Keratinocyte (primary cell): ENCODE data around the gene CFL1. TPM values are rescaled to one million over a fixed set of nuclear protein-coding genes. Genes with fewer than 3 reads are reported as not detected.

Experiments
- DNase-seq: peaks from one replicate; pipeline ENCODE4 v3.0.0-alpha.2; 2011; ENCODE audit warnings: low read depth, missing footprints, low spot score
- FAIRE-seq: peaks from 2 replicates; lab custom pipeline; 2011; peaks lifted over from hg19 to GRCh38; lab: Jason Lieb, UNC
- H2AFZ ChIP-seq: 2 replicates; pipeline ENCODE4 v1.6.0; 2012; ENCODE audit warnings: low read length, control low read depth, inconsistent platforms; ENCODE audit not compliant: control insufficient read depth
- H3K27ac ChIP-seq: 2 replicates; pipeline ENCODE4 v1.5.1; 2011; ENCODE audit warnings: low read length; ENCODE audit not compliant: control insufficient read depth, insufficient read depth
- H3K27me3 ChIP-seq: 3 replicates; pipeline ENCODE4 v1.6.0; 2011; ENCODE audit warnings: low read length; ENCODE audit not compliant: control insufficient read depth, insufficient read depth; ENCODE audit errors: extremely low read depth
- H3K36me3 ChIP-seq, 2 experiments: 2 replicates in 1 of 2; 3 replicates in 1 of 2; pipeline ENCODE4 v1.5.1; 2011; ENCODE audit warnings: low read length in 2 of 2, mild to moderate bottlenecking in 1 of 2; ENCODE audit not compliant: control insufficient read depth in 2 of 2, insufficient read depth in 2 of 2; ENCODE audit errors: extremely low read depth in 1 of 2
- H3K4me1 ChIP-seq: 3 replicates; pipeline ENCODE4 v1.5.1; 2011; ENCODE audit warnings: low read length; ENCODE audit not compliant: control insufficient read depth, insufficient read depth; ENCODE audit errors: extremely low read depth
- H3K4me2 ChIP-seq: 3 replicates; pipeline ENCODE4 v1.6.0; 2011; ENCODE audit warnings: low read depth, low read length; ENCODE audit not compliant: control insufficient read depth, insufficient read depth; ENCODE audit errors: extremely low read depth
- H3K4me3 ChIP-seq, 3 experiments: fragments of 200-600 bp in 1 of 3; sonication (generic) in 1 of 3; 2 replicates in 2 of 3; 3 replicates in 1 of 3; pipeline ENCODE4 v1.5.1; 2011 to 2016; ENCODE audit warnings: low read length in 3 of 3, mild to moderate bottlenecking in 3 of 3, control low read depth in 2 of 3, inconsistent platforms in 1 of 3, low read depth in 1 of 3, mixed read lengths in 1 of 3, mixed run types in 1 of 3, moderate library complexity in 1 of 3; ENCODE audit not compliant: control insufficient read depth in 2 of 3, insufficient read depth in 2 of 3; ENCODE audit errors: extremely low read depth in 1 of 3
- H3K79me2 ChIP-seq: 2 replicates; pipeline ENCODE4 v1.6.0; 2012; ENCODE audit warnings: low read length; ENCODE audit not compliant: control insufficient read depth, insufficient read depth
- H3K9ac ChIP-seq: 3 replicates; pipeline ENCODE4 v1.6.0; 2011; ENCODE audit warnings: low read length; ENCODE audit not compliant: control insufficient read depth, insufficient read depth; ENCODE audit errors: extremely low read depth
- H3K9me1 ChIP-seq: 3 replicates; pipeline ENCODE4 v1.6.0; 2011; ENCODE audit warnings: low read length; ENCODE audit not compliant: control insufficient read depth, insufficient read depth; ENCODE audit errors: extremely low read depth
- H3K9me3 ChIP-seq: 2 replicates; pipeline ENCODE4 v1.5.1; 2012; ENCODE audit warnings: low read depth, low read length; ENCODE audit not compliant: control insufficient read depth
- H4K20me1 ChIP-seq: 3 replicates; pipeline ENCODE4 v1.6.0; 2011; ENCODE audit warnings: low read length; ENCODE audit not compliant: control insufficient read depth, insufficient read depth; ENCODE audit errors: extremely low read depth
- CTCF ChIP-seq, 3 experiments: IDR thresholded peaks in 1 of 3; conservative IDR thresholded peaks in 1 of 3; optimal IDR thresholded peaks in 1 of 3; 2 replicates in 2 of 3; 3 replicates in 1 of 3; pipeline versions ENCODE3 to v1.5.1; 2011; ENCODE audit warnings: low read length in 3 of 3, mild to moderate bottlenecking in 3 of 3, moderate library complexity in 2 of 3, control low read depth in 1 of 3, inconsistent platforms in 1 of 3; ENCODE audit not compliant: insufficient read depth in 2 of 3; ENCODE audit errors: extremely low read depth in 1 of 3
- EZH2 ChIP-seq: IDR thresholded peaks from one replicate; pipeline ENCODE4 v1.6.1; 2012; ENCODE audit warnings: inconsistent platforms, mild to moderate bottlenecking, low read length, moderate library complexity
- dilution Hi-C: fragments of 300-500 bp; cut with MboI; formaldehyde crosslinking; loops from one replicate; pipeline ENCODE4 v1.7.0; 2020; ENCODE audit warnings: low sequenced_read_pairs; ENCODE audit not compliant: extremely low pct_ligation_motif_present
- polyA plus RNA-seq, 5 experiments: library from polyadenylated mRNA; depleted of rRNA in 3 of 5; stranded (reverse) in 3 of 5; stranded (forward) in 1 of 5; unstranded in 1 of 5; fragments of >200 nt; gene quantifications; 1 replicate in 1 of 5; 2 replicates in 3 of 5; 3 replicates in 1 of 5; pipeline versions ENCODE4 v1.2.1 to v1.2.3, GENCODE V29; 2011 to 2012; ENCODE audit warnings: missing spikeins in 2 of 5, low read depth in 1 of 5, low replicate concordance in 1 of 5

CFL1 gene
- polyA plus RNA-seq, 1 donor (not counting 4 experiments of a cell fraction or from before 2014, with no cell fraction given) = 1,236 TPM

GRCh38 chr11:65867284-65868071 lies 9.5 kb upstream of the CFL1 start:
- dilution Hi-C loops = no loop called here
- H3K9ac ChIP-seq = no peak overlapping the region
- H3K4me2 ChIP-seq = no peak overlapping the region
- H3K4me3 ChIP-seq = no peak overlapping the region
- no peak overlapping the region for H2AFZ ChIP-seq
- H3K27me3 ChIP-seq = no peaks in the 10 kb centered on the region
- H3K9me3 ChIP-seq = no peaks in the 10 kb centered on the region
- peaks cover 11% of the 10 kb centered on the region for H3K79me2 ChIP-seq
- no peak for TF ChIP-seq EZH2
- no peak for TF ChIP-seq CTCF (optimal IDR thresholded peaks at IDR 0.05 in 1 of 3, IDR thresholded peaks at IDR 0.05 in 1 of 3, conservative IDR thresholded peaks at IDR 0.05 in 1 of 3; ENCODE audit: extremely low read depth in 1 of 3, insufficient read depth in 2 of 3, low read length in 3 of 3)
- H3K36me3 ChIP-seq = peaks cover 32 to 41% of the 10 kb centered on the region in 2 experiments
- FAIRE-seq = no peak
- H3K4me1 ChIP-seq = no peaks in the 10 kb centered on the region
- H3K9me1 ChIP-seq = no peaks in the 10 kb centered on the region
- no peak for DNase-seq
- no peaks in the 10 kb centered on the region for H4K20me1 ChIP-seq
- H3K27ac ChIP-seq = no peak overlapping the region

GRCh38 chr11:65866509-65867283 lies 8.7 kb upstream of the CFL1 start:
- DNase-seq (no peak), FAIRE-seq (no peak)
- H3K27me3 ChIP-seq = no peaks in the 10 kb centered on the region
- dilution Hi-C loops = no loop called here
- H3K4me1 ChIP-seq = peaks cover 5% of the 10 kb centered on the region
- no peak overlapping the region for H3K27ac ChIP-seq
- H4K20me1 ChIP-seq = no peaks in the 10 kb centered on the region
- no peak overlapping the region for H3K4me3 ChIP-seq
- H3K36me3 ChIP-seq = peaks cover 34 to 49% of the 10 kb centered on the region in 2 experiments
- no peaks in the 10 kb centered on the region for H3K9me1 ChIP-seq
- H3K79me2 ChIP-seq = peaks cover 18% of the 10 kb centered on the region
- no peak overlapping the region for H3K4me2 ChIP-seq
- H3K9me3 ChIP-seq = no peaks in the 10 kb centered on the region
- TF ChIP-seq CTCF (optimal IDR thresholded peaks at IDR 0.05 in 1 of 3, IDR thresholded peaks at IDR 0.05 in 1 of 3, conservative IDR thresholded peaks at IDR 0.05 in 1 of 3; ENCODE audit: extremely low read depth in 1 of 3, insufficient read depth in 2 of 3, low read length in 3 of 3) (no peak), EZH2 (no peak)
- H2AFZ ChIP-seq = no peak overlapping the region
- H3K9ac ChIP-seq = no peak overlapping the region
